CD8-positive, alpha-beta memory T cell (primary cell): ENCODE data around the gene SLC9A9. TPM values are rescaled to one million over a fixed set of nuclear protein-coding genes. Genes with fewer than 3 reads are reported as not detected.

Experiments
- CTCF ChIA-PET: fragments of 350-600 bp; sonication (Branson Sonifier 250); formaldehyde crosslinking; loops from one replicate; lab custom pipeline; 2021; ENCODE audit warnings: antibody characterized with exemption; lab: Charles Lee
- POLR2A ChIA-PET: fragments of 350-600 bp; sonication (Branson Sonifier 250); formaldehyde crosslinking; loops from one replicate; lab custom pipeline; 2021; ENCODE audit warnings: antibody characterized with exemption; lab: Charles Lee
- DNase-seq, 5 donors: peaks; one replicate each; pipeline versions ENCODE4 v3.0.0 to v3.0.0-alpha.2; 2020 to 2022; ENCODE audit warnings: mixed read lengths in 1 of 5
- H3K27ac ChIP-seq: one replicate; pipeline ENCODE4 v1.7.0; 2013; ENCODE audit warnings: low read depth, mild to moderate bottlenecking, low read length, moderate library complexity
- H3K27me3 ChIP-seq: 2 replicates; pipeline ENCODE4 v1.7.0; 2013; ENCODE audit warnings: low read length, mild to moderate bottlenecking; ENCODE audit not compliant: insufficient read depth, poor library complexity, severe bottlenecking
- H3K36me3 ChIP-seq: 2 replicates; pipeline ENCODE4 v1.7.0; 2013; ENCODE audit warnings: mild to moderate bottlenecking, low read length, moderate library complexity; ENCODE audit not compliant: insufficient read depth
- H3K4me1 ChIP-seq: 2 replicates; pipeline ENCODE4 v1.7.0; 2013; ENCODE audit warnings: mild to moderate bottlenecking, low read length, moderate library complexity; ENCODE audit not compliant: insufficient read depth
- H3K4me3 ChIP-seq: 2 replicates; pipeline ENCODE4 v1.7.0; 2013; ENCODE audit warnings: mild to moderate bottlenecking, low read length
- H3K9me3 ChIP-seq: 2 replicates; pipeline ENCODE4 v1.7.0; 2013; ENCODE audit warnings: mild to moderate bottlenecking, low read length
- H3K27ac Mint-ChIP-seq, 8 donors: one replicate each; pipeline ENCODE4 v1.8.0; 2020 to 2021; ENCODE audit warnings: mixed read lengths in 8 of 8, mild to moderate bottlenecking in 6 of 8, inconsistent platforms in 3 of 8, moderate library complexity in 3 of 8
- H3K27me3 Mint-ChIP-seq, 2 donors: one replicate each; pipeline ENCODE4 v1.8.0; 2020 to 2021; ENCODE audit warnings: mixed read lengths in 2 of 2, mild to moderate bottlenecking in 1 of 2, moderate library complexity in 1 of 2
- H3K36me3 Mint-ChIP-seq, 3 donors: one replicate each; pipeline ENCODE4 v1.8.0; 2020 to 2021; ENCODE audit warnings: mixed read lengths in 3 of 3, inconsistent platforms in 1 of 3, mild to moderate bottlenecking in 1 of 3
- H3K4me1 Mint-ChIP-seq, 3 donors: one replicate each; pipeline ENCODE4 v1.8.0; 2020 to 2021; ENCODE audit warnings: mixed read lengths in 3 of 3, inconsistent platforms in 1 of 3, mild to moderate bottlenecking in 1 of 3
- H3K4me3 Mint-ChIP-seq, 7 donors: one replicate each; pipeline ENCODE4 v1.8.0; 2020 to 2021; ENCODE audit warnings: mixed read lengths in 7 of 7, mild to moderate bottlenecking in 6 of 7, moderate library complexity in 4 of 7, inconsistent platforms in 2 of 7
- H3K9me3 Mint-ChIP-seq, 5 donors: one replicate each; pipeline ENCODE4 v1.8.0; 2020 to 2022; ENCODE audit warnings: mixed read lengths in 5 of 5, mild to moderate bottlenecking in 3 of 5, moderate library complexity in 2 of 5, inconsistent platforms in 1 of 5
- polyA plus RNA-seq: library from polyadenylated mRNA; unstranded; fragments of 300-500 nt; fragmentation: Illumina TruSeq; gene quantifications from one replicate; pipeline ENCODE4 v1.2.3, GENCODE V29; 2021
- total RNA-seq, 2 experiments: library from RNA; stranded (reverse); gene quantifications; one replicate each; pipeline ENCODE4 v1.2.3, GENCODE V29; 2021

Gene SLC9A9
- total and polyA plus RNA-seq, 3 experiments from 2014 or later = 1.2 to 18.0 (median 2.2) TPM

DNA sequence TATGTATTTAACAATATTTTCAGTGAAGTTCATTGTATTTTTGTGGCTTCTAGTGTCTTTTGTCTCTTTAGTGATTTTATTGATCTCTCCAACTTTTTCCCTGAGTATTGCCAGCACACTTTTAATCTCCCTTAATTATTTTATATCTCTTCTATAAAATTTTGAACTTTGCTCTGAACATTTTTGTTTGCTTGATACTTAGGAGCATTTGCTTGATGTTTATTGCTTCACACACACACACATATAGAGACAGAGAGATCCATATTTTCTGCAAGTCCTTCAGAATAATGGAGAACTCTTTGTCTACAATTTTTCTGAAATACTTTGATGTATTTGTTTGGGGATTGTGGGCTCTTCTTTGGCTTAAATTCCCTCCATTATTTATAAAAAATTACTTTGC is 213.8 kb downstream of the SLC9A9 start:
- Mint-ChIP-seq H3K36me3 (peaks cover 9 to 34% (median 15%) of the 10 kb centered on the region in 3 donors), H3K27ac (no peak overlapping the region), H3K9me3 (peaks cover 11 to 27% (median 25%) of the 10 kb centered on the region in 5 donors), H3K4me3 (no peak overlapping the region), H3K4me1 (no peaks in the 10 kb centered on the region), H3K27me3 (no peaks in the 10 kb centered on the region)
- DNase-seq = no peak
- ChIA-PET POLR2A (no interaction called here), CTCF (no interaction called here)
- H3K36me3 ChIP-seq = no peaks in the 10 kb centered on the region
- H3K27me3 ChIP-seq = no peaks in the 10 kb centered on the region
- no peak overlapping the region for H3K4me3 ChIP-seq
- peaks cover 11% of the 10 kb centered on the region for H3K9me3 ChIP-seq
- H3K27ac ChIP-seq = no peak overlapping the region
- H3K4me1 ChIP-seq = no peaks in the 10 kb centered on the region

DNA sequence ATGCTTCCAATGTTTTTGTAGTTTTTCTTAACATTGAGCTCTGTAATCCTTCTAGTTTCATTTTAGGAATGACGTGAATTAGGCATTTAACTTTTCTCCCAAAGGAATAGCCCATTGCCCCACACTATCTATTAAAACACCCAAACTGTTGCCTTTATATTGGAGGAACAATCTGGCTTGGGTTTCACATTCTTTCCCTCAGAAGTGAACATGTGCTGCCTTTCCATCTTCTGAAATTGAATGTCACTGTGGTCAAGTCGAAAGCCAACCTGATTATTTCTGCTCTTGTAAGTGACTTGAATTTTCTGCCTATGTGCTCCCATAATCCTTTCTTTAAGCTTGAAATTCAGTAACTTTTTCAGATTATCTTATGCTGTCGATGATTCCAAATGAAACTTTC is 214.5 kb downstream of the SLC9A9 start:
- no peak overlapping the region for H3K4me3 ChIP-seq
- CTCF ChIA-PET = no interaction called here
- Mint-ChIP-seq H3K27ac (no peak overlapping the region), H3K4me3 (no peak overlapping the region), H3K9me3 (peaks cover 6 to 21% (median 19%) of the 10 kb centered on the region in 5 donors), H3K4me1 (no peaks in the 10 kb centered on the region), H3K27me3 (no peaks in the 10 kb centered on the region), H3K36me3 (peaks cover 3 to 29% (median 15%) of the 10 kb centered on the region in 3 donors)
- H3K36me3 ChIP-seq = no peaks in the 10 kb centered on the region
- no peak for DNase-seq
- peaks cover 11% of the 10 kb centered on the region for H3K9me3 ChIP-seq
- no peak overlapping the region for H3K27ac ChIP-seq
- no peaks in the 10 kb centered on the region for H3K4me1 ChIP-seq
- POLR2A ChIA-PET = no interaction called here
- no peaks in the 10 kb centered on the region for H3K27me3 ChIP-seq

DNA sequence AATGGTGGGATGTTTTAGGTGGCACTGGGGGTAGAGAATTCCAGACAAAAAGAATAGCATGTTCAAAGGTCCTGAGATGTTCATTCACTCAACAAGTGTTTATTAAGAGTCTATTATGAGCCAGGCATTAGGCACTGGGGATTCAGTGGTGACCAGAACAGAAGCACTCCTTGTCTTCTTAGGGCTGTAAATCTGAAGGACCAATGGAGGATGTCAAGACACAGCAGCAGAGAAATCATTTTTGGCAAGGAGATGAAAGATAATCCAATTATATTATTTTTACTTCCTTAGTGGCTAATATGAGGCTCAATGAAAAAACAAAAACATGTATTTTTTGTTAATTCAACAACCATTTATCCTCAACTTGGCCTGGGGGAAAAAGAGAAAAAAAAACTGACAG is 218.5 kb downstream of the SLC9A9 start:
- H3K27me3 ChIP-seq = no peaks in the 10 kb centered on the region
- H3K4me3 Mint-ChIP-seq = no peak overlapping the region
- H3K27me3 Mint-ChIP-seq = no peaks in the 10 kb centered on the region
- no peak overlapping the region for H3K4me3 ChIP-seq
- no peak overlapping the region for H3K27ac ChIP-seq
- no peak for DNase-seq
- ChIA-PET CTCF (interaction anchor here (1.0 kb wide), 1 partner anchor 10 kb away, joined by 3 read pairs; no protein-coding TSS in a partner anchor), POLR2A (no interaction called here)
- H3K4me1 Mint-ChIP-seq = no peaks in the 10 kb centered on the region
- peaks cover 4 to 22% (median 10%) of the 10 kb centered on the region in 3 donors for H3K36me3 Mint-ChIP-seq
- H3K4me1 ChIP-seq = no peaks in the 10 kb centered on the region
- no peaks in the 10 kb centered on the region for H3K36me3 ChIP-seq
- peak overlapping the region in 1 of 8 donors; percentile 3 for H3K27ac Mint-ChIP-seq
- peaks cover 0 to 7% (median 0%) of the 10 kb centered on the region in 5 donors for H3K9me3 Mint-ChIP-seq
- H3K9me3 ChIP-seq = no peaks in the 10 kb centered on the region

DNA sequence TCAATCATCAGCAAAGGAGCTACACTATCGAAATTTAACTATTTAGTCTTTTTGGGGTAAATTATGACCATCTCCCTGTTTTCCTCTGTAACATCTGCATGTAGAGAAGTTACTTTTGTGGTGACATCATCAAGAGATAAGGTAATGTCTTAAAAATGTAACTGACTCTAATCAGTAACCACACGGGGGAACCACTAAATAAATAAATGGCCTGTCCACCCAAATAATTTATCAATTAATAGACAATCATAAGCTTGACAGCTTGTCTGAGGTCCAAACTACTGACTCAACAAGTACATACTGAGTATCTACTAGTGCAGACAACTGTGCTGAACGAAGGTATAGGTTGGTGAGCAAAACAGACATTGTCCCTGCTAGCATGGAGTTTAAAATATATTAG is 219.3 kb downstream of the SLC9A9 start:
- POLR2A ChIA-PET = no interaction called here

DNA sequence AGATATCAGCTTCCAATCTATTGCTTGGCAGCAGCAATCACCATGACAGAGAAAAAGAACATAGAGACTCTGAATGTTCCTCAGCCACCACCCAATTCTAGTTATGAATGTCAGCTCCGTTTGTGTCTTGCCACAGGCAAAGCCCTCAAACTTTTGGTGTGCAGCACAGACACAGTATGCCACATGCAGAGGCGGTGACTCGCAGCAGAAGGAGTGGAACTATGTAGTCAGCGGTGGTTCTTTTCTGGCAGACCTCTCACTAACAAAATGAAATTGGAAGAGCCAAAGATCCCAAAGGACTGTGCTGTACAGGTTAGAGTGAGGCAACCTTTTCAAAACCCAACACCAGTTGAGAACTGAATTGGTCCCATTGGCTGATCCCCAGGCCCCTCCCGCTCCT is 220.9 kb downstream of the SLC9A9 start:
- no peak overlapping the region for H3K4me3 Mint-ChIP-seq
- peaks cover 6 to 37% (median 6%) of the 10 kb centered on the region in 3 donors for H3K36me3 Mint-ChIP-seq
- Histone ChIP-seq H3K36me3 (no peaks in the 10 kb centered on the region), H3K4me3 (no peak overlapping the region), H3K27me3 (no peaks in the 10 kb centered on the region), H3K27ac (no peak overlapping the region), H3K9me3 (no peaks in the 10 kb centered on the region), H3K4me1 (no peaks in the 10 kb centered on the region)
- DNase-seq = no peak
- no peaks in the 10 kb centered on the region for H3K4me1 Mint-ChIP-seq
- CTCF ChIA-PET = no interaction called here
- H3K27me3 Mint-ChIP-seq = no peaks in the 10 kb centered on the region
- no peak overlapping the region for H3K27ac Mint-ChIP-seq
- POLR2A ChIA-PET = no interaction called here
- peaks cover 0 to 7% (median 4%) of the 10 kb centered on the region in 5 donors for H3K9me3 Mint-ChIP-seq

More for the DNA sequence above, 219.3 kb downstream of the SLC9A9 start:
- Mint-ChIP-seq H3K9me3 (peaks cover 0 to 7% (median 0%) of the 10 kb centered on the region in 5 donors), H3K4me3 (no peak overlapping the region), H3K4me1 (no peaks in the 10 kb centered on the region), H3K36me3 (peaks cover 4 to 22% (median 8%) of the 10 kb centered on the region in 3 donors), H3K27ac (no peak overlapping the region), H3K27me3 (no peaks in the 10 kb centered on the region)
- Histone ChIP-seq H3K4me1 (no peaks in the 10 kb centered on the region), H3K4me3 (no peak overlapping the region), H3K36me3 (no peaks in the 10 kb centered on the region), H3K27me3 (no peaks in the 10 kb centered on the region), H3K27ac (no peak overlapping the region), H3K9me3 (no peaks in the 10 kb centered on the region)
- CTCF ChIA-PET = no interaction called here
- DNase-seq = no peak

DNA sequence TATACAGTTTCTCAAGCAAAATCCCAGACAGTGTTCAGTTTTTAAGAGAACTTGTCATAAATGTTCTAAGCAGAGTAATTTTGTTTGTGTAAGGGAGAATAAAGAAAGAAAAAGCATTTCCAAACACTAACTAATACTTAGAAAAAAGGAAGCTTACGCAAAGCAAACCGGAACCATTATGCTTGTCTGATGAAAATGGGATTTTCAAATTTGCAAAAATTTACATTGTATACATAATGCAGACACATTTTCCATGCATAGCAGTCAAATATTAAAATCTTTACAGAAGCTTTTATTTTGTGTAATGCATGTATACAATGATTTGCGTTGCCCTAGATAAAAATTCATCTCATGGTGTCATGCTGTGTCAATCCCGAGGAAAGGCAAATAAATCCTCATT is 229.0 kb downstream of the SLC9A9 start:
- no peaks in the 10 kb centered on the region for H3K36me3 ChIP-seq
- POLR2A ChIA-PET = no interaction called here
- no peak overlapping the region for H3K27ac ChIP-seq
- Mint-ChIP-seq H3K4me1 (no peaks in the 10 kb centered on the region), H3K9me3 (peaks cover 0 to 4% (median 3%) of the 10 kb centered on the region in 5 donors), H3K27me3 (no peaks in the 10 kb centered on the region), H3K4me3 (no peak overlapping the region), H3K27ac (no peak overlapping the region), H3K36me3 (peaks cover 20 to 56% (median 23%) of the 10 kb centered on the region in 3 donors)
- CTCF ChIA-PET = interaction anchor here (1.0 to 1.3 kb wide), 2 partner anchors 11 to 14 kb away, joined by 3 read pairs; no protein-coding TSS in a partner anchor
- H3K27me3 ChIP-seq = no peaks in the 10 kb centered on the region
- H3K4me1 ChIP-seq = no peaks in the 10 kb centered on the region
- no peak overlapping the region for H3K4me3 ChIP-seq
- H3K9me3 ChIP-seq = no peaks in the 10 kb centered on the region
- DNase-seq = no peak

DNA sequence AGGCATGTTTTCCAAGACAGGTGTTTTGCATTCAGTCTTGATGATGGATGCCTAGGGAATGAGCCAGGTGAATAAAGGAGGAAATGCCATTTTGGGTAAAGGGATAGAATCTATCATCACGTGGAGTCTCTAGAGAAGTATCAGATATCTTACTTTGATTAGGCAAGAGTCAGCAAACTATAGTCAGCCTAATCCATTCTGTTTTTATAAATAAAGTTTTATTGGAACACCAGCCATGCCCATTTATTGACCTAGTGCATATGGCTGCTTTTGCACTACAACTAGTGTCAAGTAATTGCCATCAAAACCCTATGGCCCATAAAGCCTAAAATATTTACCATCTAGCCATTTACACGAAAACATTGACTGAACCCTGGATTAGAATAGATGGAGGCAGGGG is 231.2 kb downstream of the SLC9A9 start:
- Histone ChIP-seq H3K27me3 (no peaks in the 10 kb centered on the region), H3K4me1 (no peaks in the 10 kb centered on the region), H3K9me3 (no peaks in the 10 kb centered on the region), H3K4me3 (no peak overlapping the region), H3K36me3 (no peaks in the 10 kb centered on the region), H3K27ac (no peak overlapping the region)
- no peak overlapping the region for H3K27ac Mint-ChIP-seq
- no peaks in the 10 kb centered on the region for H3K4me1 Mint-ChIP-seq
- no peaks in the 10 kb centered on the region for H3K27me3 Mint-ChIP-seq
- ChIA-PET POLR2A (no interaction called here), CTCF (no interaction called here)
- no peak overlapping the region for H3K4me3 Mint-ChIP-seq
- no peak for DNase-seq
- H3K36me3 Mint-ChIP-seq = peaks cover 19 to 40% (median 25%) of the 10 kb centered on the region in 3 donors
- H3K9me3 Mint-ChIP-seq = peaks cover 0 to 4% (median 0%) of the 10 kb centered on the region in 5 donors

DNA sequence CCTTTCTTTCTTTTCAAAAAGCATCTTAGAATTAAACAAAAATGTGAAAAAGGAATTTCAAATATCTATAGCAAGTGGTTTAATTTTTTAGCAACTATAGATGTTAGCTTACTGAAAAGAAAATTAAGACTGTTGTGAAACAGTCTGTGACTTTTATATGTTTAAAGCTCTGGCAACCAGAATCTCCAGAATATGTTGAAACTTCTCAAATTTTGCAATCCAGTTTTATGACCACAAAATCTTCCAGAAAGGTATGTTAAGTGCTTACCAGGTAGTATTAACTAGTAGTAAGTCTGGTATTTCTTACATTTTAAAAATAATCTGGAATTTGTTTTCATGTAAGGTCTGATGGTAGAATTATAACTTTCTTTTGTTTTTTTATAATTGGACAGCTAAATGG is 235.0 kb downstream of the SLC9A9 start:
- Mint-ChIP-seq H3K27ac (no peak overlapping the region), H3K4me1 (no peaks in the 10 kb centered on the region), H3K4me3 (no peak overlapping the region), H3K36me3 (peaks cover 9 to 15% (median 12%) of the 10 kb centered on the region in 3 donors), H3K9me3 (no peaks in the 10 kb centered on the region), H3K27me3 (no peaks in the 10 kb centered on the region)
- DNase-seq = no peak
- no peaks in the 10 kb centered on the region for H3K36me3 ChIP-seq
- H3K4me1 ChIP-seq = no peaks in the 10 kb centered on the region
- no peaks in the 10 kb centered on the region for H3K27me3 ChIP-seq
- H3K27ac ChIP-seq = no peak overlapping the region
- ChIA-PET POLR2A (no interaction called here), CTCF (no interaction called here)
- no peaks in the 10 kb centered on the region for H3K9me3 ChIP-seq
- H3K4me3 ChIP-seq = no peak overlapping the region
